Trophoblast cell (in vitro differentiated cells and primary cell): ENCODE measurements around the gene PSMC3IP.

Source experiments
- DNase-seq, 2 donors: peaks; one replicate each; pipeline ENCODE4 v3.0.0-alpha.2; 2016
- H2AFZ ChIP-seq: 2 replicates; pipeline ENCODE4 v1.6.1; 2013; ENCODE audit warnings: low read length, moderate library complexity, mild to moderate bottlenecking; ENCODE audit not compliant: insufficient read depth, poor library complexity
- H2AK5ac ChIP-seq: 2 replicates; pipeline ENCODE4 v1.6.1; 2013; ENCODE audit warnings: mild to moderate bottlenecking, low read length
- H2BK120ac ChIP-seq: 2 replicates; pipeline ENCODE4 v1.6.1; 2013; ENCODE audit warnings: low read length, mild to moderate bottlenecking, moderate library complexity; ENCODE audit not compliant: insufficient read depth, poor library complexity
- H2BK12ac ChIP-seq: 2 replicates; pipeline ENCODE4 v1.6.1; 2013; ENCODE audit warnings: mild to moderate bottlenecking, low read length, moderate library complexity
- H2BK5ac ChIP-seq: 2 replicates; pipeline ENCODE4 v1.6.1; 2013; ENCODE audit warnings: low read length, low read depth, moderate library complexity, mild to moderate bottlenecking; ENCODE audit not compliant: poor library complexity
- H3K14ac ChIP-seq: 2 replicates; pipeline ENCODE4 v1.6.1; 2013; ENCODE audit warnings: mild to moderate bottlenecking, low read length
- H3K18ac ChIP-seq: 2 replicates; pipeline ENCODE4 v1.6.1; 2013; ENCODE audit warnings: mild to moderate bottlenecking, low read length
- H3K23ac ChIP-seq: 2 replicates; pipeline ENCODE4 v1.6.1; 2013; ENCODE audit warnings: low read length
- H3K27ac ChIP-seq: 2 replicates; pipeline ENCODE4 v1.5.1; 2013; ENCODE audit warnings: low read depth, mild to moderate bottlenecking, inconsistent platforms, low read length, moderate library complexity
- H3K27me3 ChIP-seq: 2 replicates; pipeline ENCODE4 v1.6.1; 2013; ENCODE audit warnings: inconsistent platforms, mild to moderate bottlenecking, low read length, moderate library complexity; ENCODE audit not compliant: insufficient read depth
- H3K36me3 ChIP-seq, 2 experiments: 1 replicate in 1 of 2; 2 replicates in 1 of 2; pipeline ENCODE4 v1.6.1; 2013; ENCODE audit warnings: low read length in 2 of 2, mild to moderate bottlenecking in 2 of 2, moderate library complexity in 1 of 2; ENCODE audit not compliant: insufficient read depth in 2 of 2, control insufficient read depth in 1 of 2
- H3K4ac ChIP-seq: 2 replicates; pipeline ENCODE4 v1.6.1; 2013; ENCODE audit warnings: low read depth, mild to moderate bottlenecking, low read length, moderate library complexity
- H3K4me1 ChIP-seq, 2 experiments: 1 replicate in 1 of 2; 2 replicates in 1 of 2; pipeline ENCODE4 v1.6.1; 2013; ENCODE audit warnings: low read length in 2 of 2, mild to moderate bottlenecking in 2 of 2, moderate library complexity in 1 of 2; ENCODE audit not compliant: insufficient read depth in 2 of 2, control insufficient read depth in 1 of 2
- H3K4me2 ChIP-seq: 2 replicates; pipeline ENCODE4 v1.6.1; 2013; ENCODE audit warnings: inconsistent platforms, mild to moderate bottlenecking, low read length, moderate library complexity
- H3K4me3 ChIP-seq: 2 replicates; pipeline ENCODE4 v1.5.1; 2013; ENCODE audit warnings: mild to moderate bottlenecking, low read depth, low read length, inconsistent platforms
- H3K79me1 ChIP-seq: one replicate; pipeline ENCODE4 v1.6.1; 2013; ENCODE audit warnings: low read length
- H3K79me2 ChIP-seq: 2 replicates; pipeline ENCODE4 v1.6.1; 2013; ENCODE audit warnings: low read length, mild to moderate bottlenecking; ENCODE audit not compliant: control insufficient read depth, insufficient read depth, poor library complexity
- H3K9ac ChIP-seq: 2 replicates; pipeline ENCODE4 v1.6.1; 2013; ENCODE audit warnings: mild to moderate bottlenecking, low read length
- H3K9me3 ChIP-seq: 2 replicates; pipeline ENCODE4 v1.6.1; 2013; ENCODE audit warnings: low read depth, mild to moderate bottlenecking, control low read depth, inconsistent platforms, low read length; ENCODE audit not compliant: insufficient read depth
- H4K12ac ChIP-seq: 2 replicates; pipeline ENCODE4 v1.6.1; 2013; ENCODE audit warnings: low read depth, mild to moderate bottlenecking, low read length, moderate library complexity
- H4K8ac ChIP-seq: 2 replicates; pipeline ENCODE4 v1.6.1; 2013; ENCODE audit warnings: low read depth, mild to moderate bottlenecking, low read length, moderate library complexity
- H4K91ac ChIP-seq: one replicate; pipeline ENCODE4 v1.6.1; 2013; ENCODE audit warnings: low read depth, mild to moderate bottlenecking, low read length, moderate library complexity
- WGBS: extraction: QIAGEN DNeasy Blood & Tissue Kit; methylation state at CpG from one replicate; pipeline ENCODE4 v1.1.7; 2013; ENCODE audit warnings: missing lambda C conversion rate; ENCODE audit not compliant: insufficient read length, insufficient coverage; ENCODE audit errors: extremely low coverage; 5-methylcytosine and 5-hydroxymethylcytosine counted together

Gene PSMC3IP

GRCh38 chr17:42577140-42577531, 393 bp downstream of the PSMC3IP start:
- no CpG with 5 or more reads among the region's 18 CpGs for WGBS
- peak overlapping the region; percentile 29 for H3K18ac ChIP-seq
- peak overlapping the region; percentile 56 for H3K4me2 ChIP-seq
- H2BK120ac ChIP-seq, result no peak overlapping the region
- H3K4me1 ChIP-seq, result peaks cover 2 to 5% of the 10 kb centered on the region in 2 experiments
- peak overlapping the region; percentile 41 for H3K9ac ChIP-seq
- peaks cover 8% of the 10 kb centered on the region for H3K79me2 ChIP-seq
- H3K79me1 ChIP-seq, result peaks cover 3% of the 10 kb centered on the region
- peak overlapping the region; percentile 13 for H3K27ac ChIP-seq
- H3K36me3 ChIP-seq, result peaks cover 35 to 53% of the 10 kb centered on the region in 2 experiments
- no peak overlapping the region for H2BK5ac ChIP-seq
- peak overlapping the region; percentile 36 for H3K14ac ChIP-seq
- peak overlapping the region; percentile 68 for H4K12ac ChIP-seq
- peak overlapping the region; percentile 39 for H3K4ac ChIP-seq
- H3K4me3 ChIP-seq, result peak overlapping the region; percentile 82
- H3K23ac ChIP-seq, result no peak overlapping the region
- H3K9me3 ChIP-seq, result no peaks in the 10 kb centered on the region
- peak overlapping the region; percentile 83 for H4K8ac ChIP-seq
- peak overlapping the region; percentile 29 for H4K91ac ChIP-seq
- H2AK5ac ChIP-seq, result peak overlapping the region; percentile 5
- peak overlapping the region; percentile 50 for H2AFZ ChIP-seq
- H3K27me3 ChIP-seq, result no peaks in the 10 kb centered on the region
- DNase-seq, result peak in 1 of 2 donors; percentile 38
- H2BK12ac ChIP-seq, result no peak overlapping the region

- Histone ChIP-seq H3K27ac (no peak overlapping the region), H2AFZ (no peak overlapping the region), H2AK5ac (no peak overlapping the region), H3K4me3 (no peak overlapping the region), H2BK12ac (no peak overlapping the region), H3K4me2 (no peak overlapping the region), H3K27me3 (no peaks in the 10 kb centered on the region), H4K91ac (no peak overlapping the region), H3K36me3 (peaks cover 40 to 52% of the 10 kb centered on the region in 2 experiments), H2BK5ac (no peak overlapping the region), H4K12ac (no peak overlapping the region), H3K23ac (no peak overlapping the region), H3K18ac (no peak overlapping the region), H4K8ac (no peak overlapping the region), H3K79me2 (peaks cover 8% of the 10 kb centered on the region), H3K79me1 (peaks cover 3% of the 10 kb centered on the region), H3K14ac (no peak overlapping the region), H3K4me1 (peaks cover 2 to 5% of the 10 kb centered on the region in 2 experiments), H2BK120ac (no peak overlapping the region), H3K4ac (no peak overlapping the region), H3K9me3 (no peaks in the 10 kb centered on the region), H3K9ac (no peak overlapping the region)
- DNase-seq, result no peak
- no CpG with 5 or more reads among the region's 3 CpGs for WGBS
These were observed 3.1 kb downstream of the PSMC3IP start for GRCh38 chr17:42574463-42574862.

- H3K79me2 ChIP-seq, result peaks cover 8% of the 10 kb centered on the region
- H3K36me3 ChIP-seq, result peaks cover 52 to 63% of the 10 kb centered on the region in 2 experiments
- no peak overlapping the region for H4K12ac ChIP-seq
- H3K27ac ChIP-seq, result no peak overlapping the region
- peaks cover 3% of the 10 kb centered on the region for H3K79me1 ChIP-seq
- H3K9ac ChIP-seq, result no peak overlapping the region
- H3K23ac ChIP-seq, result no peak overlapping the region
- no peak overlapping the region for H3K4ac ChIP-seq
- no peak overlapping the region for H2AFZ ChIP-seq
- H2BK120ac ChIP-seq, result no peak overlapping the region
- H2AK5ac ChIP-seq, result no peak overlapping the region
- H3K4me2 ChIP-seq, result no peak overlapping the region
- H3K18ac ChIP-seq, result no peak overlapping the region
- no peak overlapping the region for H4K91ac ChIP-seq
- H2BK5ac ChIP-seq, result no peak overlapping the region
- H3K27me3 ChIP-seq, result no peaks in the 10 kb centered on the region
- WGBS, result no CpG with 5 or more reads among the region's 4 CpGs
- no peak overlapping the region for H3K4me3 ChIP-seq
- H3K14ac ChIP-seq, result no peak overlapping the region
- H2BK12ac ChIP-seq, result no peak overlapping the region
- H3K9me3 ChIP-seq, result no peaks in the 10 kb centered on the region
- no peak for DNase-seq
- no peak overlapping the region for H4K8ac ChIP-seq
- H3K4me1 ChIP-seq, result peaks cover 2% of the 10 kb centered on the region in 2 experiments
These were observed 4.4 kb downstream of the PSMC3IP start for GRCh38 chr17:42573095-42573494.

GRCh38 chr17:42571435-42572225, 5.9 kb downstream of the PSMC3IP start:
- H3K36me3 ChIP-seq, result peaks cover 52 to 63% of the 10 kb centered on the region in 2 experiments
- H2AK5ac ChIP-seq, result no peak overlapping the region
- no peak overlapping the region for H3K4me3 ChIP-seq
- no peak overlapping the region for H3K23ac ChIP-seq
- no peak overlapping the region for H3K27ac ChIP-seq
- no peak overlapping the region for H3K18ac ChIP-seq
- no peak overlapping the region for H3K4ac ChIP-seq
- WGBS, result no CpG with 5 or more reads among the region's 12 CpGs
- peaks cover 9% of the 10 kb centered on the region for H3K79me2 ChIP-seq
- no peak overlapping the region for H3K4me2 ChIP-seq
- no peak overlapping the region for H4K91ac ChIP-seq
- no peak for DNase-seq
- no peaks in the 10 kb centered on the region for H3K27me3 ChIP-seq
- H4K8ac ChIP-seq, result no peak overlapping the region
- H3K79me1 ChIP-seq, result peaks cover 8% of the 10 kb centered on the region
- no peak overlapping the region for H2BK12ac ChIP-seq
- H3K9ac ChIP-seq, result no peak overlapping the region
- no peak overlapping the region for H3K14ac ChIP-seq
- peaks cover 5 to 6% of the 10 kb centered on the region in 2 experiments for H3K4me1 ChIP-seq
- no peak overlapping the region for H2AFZ ChIP-seq
- H2BK5ac ChIP-seq, result no peak overlapping the region
- H2BK120ac ChIP-seq, result no peak overlapping the region
- no peak overlapping the region for H4K12ac ChIP-seq
- H3K9me3 ChIP-seq, result no peaks in the 10 kb centered on the region
